Measurements from ENCODE around the gene LHPP. TPM values are rescaled to one million over a fixed set of nuclear protein-coding genes. Genes with fewer than 3 reads are reported as not detected.

The LHPP gene
- total RNA-seq, 4 donors from 2014 or later = 12.3 to 25.0 (median 16.2) TPM

DNA sequence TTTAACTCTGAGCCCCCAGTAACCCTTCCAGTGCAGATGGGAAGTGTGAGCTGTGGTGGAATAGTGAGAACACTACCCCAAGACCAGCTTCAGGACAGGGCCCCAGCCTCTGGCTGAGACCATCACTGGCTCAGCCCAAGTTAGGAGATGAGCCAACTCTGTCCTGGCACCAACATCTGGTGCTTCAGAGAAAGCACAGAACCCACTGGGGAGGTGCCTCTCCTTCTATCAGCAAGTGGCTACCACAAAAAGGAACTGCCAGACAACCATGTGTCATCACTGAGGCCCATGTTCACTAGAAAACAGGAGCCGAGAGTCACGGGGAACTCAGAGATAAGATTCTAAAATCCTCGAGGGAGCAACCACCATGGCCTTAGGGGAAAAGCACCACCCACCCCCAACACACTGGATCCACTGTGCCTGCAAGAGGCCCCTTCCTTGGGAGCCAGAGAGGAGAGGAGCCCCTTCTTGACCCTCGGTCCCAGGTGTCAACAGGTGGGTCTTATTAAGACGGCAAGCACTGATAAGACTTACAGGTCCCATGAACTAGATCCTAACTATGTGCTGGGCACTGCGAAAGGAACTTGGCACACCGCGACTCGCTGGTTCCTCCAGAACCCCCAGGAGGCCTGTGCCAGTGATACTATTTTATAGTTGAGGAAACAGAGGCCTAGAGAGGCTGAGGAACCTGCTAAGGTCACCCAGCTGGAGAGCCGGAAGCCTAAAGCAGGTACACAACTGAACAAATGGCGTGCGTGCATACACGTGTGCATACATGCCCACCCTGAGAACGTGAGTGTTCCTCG is 179.9 kb downstream of the LHPP start:
- H3K9me3 ChIP-seq = no peaks in the 10 kb centered on the region
- H3K36me3 ChIP-seq = peaks cover 0 to 2% of the 10 kb centered on the region in 2 donors
- H3K4me3 ChIP-seq = no peak overlapping the region
- 59 to 61% methylated on average over 6 to 14 of the region's 15 CpGs for WGBS, 2 donors (ENCODE audit: low coverage in 1 of 2)
- H3K4me1 ChIP-seq = peaks cover 0 to 71% (median 28%) of the 10 kb centered on the region in 3 donors
- ATAC-seq = peak; percentile 57
- H3K27ac ChIP-seq = peak overlapping the region in 3 of 4 donors; percentile 64 to 69 (median 65)
- TF ChIP-seq POLR2A (IDR thresholded peaks at IDR 0.05) (no peak), POLR2AphosphoS5 (IDR thresholded peaks at IDR 0.05) (peak; percentile 9)
- H3K27me3 ChIP-seq = no peaks in the 10 kb centered on the region

DNA sequence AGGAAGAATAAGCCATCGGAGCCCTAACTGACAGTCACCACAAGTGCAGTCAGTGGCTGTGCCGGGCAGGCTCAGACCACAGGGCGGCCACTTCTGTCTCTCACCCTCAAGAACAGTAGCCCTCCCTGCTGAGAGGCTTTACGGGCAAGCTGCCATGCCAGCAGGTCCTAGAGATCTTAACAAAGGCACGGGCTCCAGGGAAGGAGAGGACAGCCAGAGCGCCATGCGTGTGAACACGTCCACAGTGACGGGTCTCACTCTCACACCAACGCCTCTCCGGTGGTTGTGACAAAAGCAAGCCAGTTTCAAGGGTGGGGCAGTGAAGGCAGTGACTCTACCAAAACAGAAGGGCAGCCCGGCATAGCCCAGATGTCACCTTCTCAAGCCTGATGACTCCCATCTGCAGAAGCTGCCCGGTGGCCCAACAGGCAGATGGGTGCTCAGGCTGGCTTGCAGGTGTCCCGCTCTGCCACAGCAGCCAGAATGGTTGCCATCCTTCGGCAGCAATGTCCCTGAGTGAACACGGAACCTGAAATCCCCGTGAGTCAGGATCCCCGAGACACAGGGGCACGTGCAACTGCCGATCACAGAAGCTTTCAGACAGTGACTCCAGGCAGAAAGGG is 180.6 kb downstream of the LHPP start:
- no peak for ATAC-seq
- WGBS, 2 donors (ENCODE audit: low coverage in 1 of 2) = no CpG with 5 or more reads among the region's 20 CpGs
- H3K4me3 ChIP-seq = no peak overlapping the region
- H3K36me3 ChIP-seq = no peaks in the 10 kb centered on the region
- TF ChIP-seq, protein P1, sequence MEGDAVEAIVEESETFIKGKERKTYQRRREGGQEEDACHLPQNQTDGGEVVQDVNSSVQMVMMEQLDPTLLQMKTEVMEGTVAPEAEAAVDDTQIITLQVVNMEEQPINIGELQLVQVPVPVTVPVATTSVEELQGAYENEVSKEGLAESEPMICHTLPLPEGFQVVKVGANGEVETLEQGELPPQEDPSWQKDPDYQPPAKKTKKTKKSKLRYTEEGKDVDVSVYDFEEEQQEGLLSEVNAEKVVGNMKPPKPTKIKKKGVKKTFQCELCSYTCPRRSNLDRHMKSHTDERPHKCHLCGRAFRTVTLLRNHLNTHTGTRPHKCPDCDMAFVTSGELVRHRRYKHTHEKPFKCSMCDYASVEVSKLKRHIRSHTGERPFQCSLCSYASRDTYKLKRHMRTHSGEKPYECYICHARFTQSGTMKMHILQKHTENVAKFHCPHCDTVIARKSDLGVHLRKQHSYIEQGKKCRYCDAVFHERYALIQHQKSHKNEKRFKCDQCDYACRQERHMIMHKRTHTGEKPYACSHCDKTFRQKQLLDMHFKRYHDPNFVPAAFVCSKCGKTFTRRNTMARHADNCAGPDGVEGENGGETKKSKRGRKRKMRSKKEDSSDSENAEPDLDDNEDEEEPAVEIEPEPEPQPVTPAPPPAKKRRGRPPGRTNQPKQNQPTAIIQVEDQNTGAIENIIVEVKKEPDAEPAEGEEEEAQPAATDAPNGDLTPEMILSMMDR (IDR thresholded peaks at IDR 0.05) = no peak
- no peak for TF ChIP-seq POLR2A (IDR thresholded peaks at IDR 0.05)
- TF ChIP-seq EP300 (IDR thresholded peaks at IDR 0.05) = no peak
- TF ChIP-seq POLR2AphosphoS5 (IDR thresholded peaks at IDR 0.05) = no peak
- peak overlapping the region in 3 of 4 donors; percentile 42 to 69 (median 65) for H3K27ac ChIP-seq
- H3K4me1 ChIP-seq = peaks cover 0 to 78% (median 32%) of the 10 kb centered on the region in 3 donors
- H3K9me3 ChIP-seq = no peaks in the 10 kb centered on the region
- H3K27me3 ChIP-seq = no peaks in the 10 kb centered on the region

DNA sequence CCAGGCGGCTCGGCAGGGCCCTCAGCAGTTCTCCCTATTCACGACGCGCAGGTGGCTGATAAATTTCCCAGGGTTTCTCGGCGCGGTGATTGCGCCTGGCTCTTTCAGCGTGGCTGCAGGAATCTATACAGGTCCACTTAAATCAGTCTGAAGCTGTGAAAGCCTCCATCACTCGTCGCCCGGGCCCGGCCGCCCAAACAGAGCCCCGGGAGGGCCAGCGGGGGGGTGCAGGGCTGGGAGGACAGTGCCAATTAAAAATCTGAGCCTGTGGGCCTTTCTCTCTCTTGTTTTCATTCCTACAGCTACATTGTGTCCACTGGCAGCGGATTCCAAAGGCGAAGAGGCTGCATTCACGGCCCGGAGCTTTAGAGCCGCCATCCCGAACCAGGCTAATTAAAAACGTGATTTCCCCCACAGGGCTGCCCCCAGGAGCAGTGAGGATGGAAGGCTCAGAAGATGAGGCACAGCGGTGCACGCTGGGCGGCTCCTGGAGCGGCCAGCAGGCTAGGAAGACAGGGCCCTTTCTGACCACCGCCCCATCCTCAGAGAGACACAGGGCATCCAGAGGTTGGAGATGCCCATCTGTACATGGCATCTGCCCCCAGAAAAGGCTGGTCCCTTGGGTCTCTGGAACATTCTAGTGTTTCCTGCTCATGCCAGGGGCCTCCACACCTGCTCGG is 181.8 kb downstream of the LHPP start:
- Histone ChIP-seq H3K27ac (no peak overlapping the region), H3K4me1 (peaks cover 0 to 91% (median 44%) of the 10 kb centered on the region in 3 donors)

DNA sequence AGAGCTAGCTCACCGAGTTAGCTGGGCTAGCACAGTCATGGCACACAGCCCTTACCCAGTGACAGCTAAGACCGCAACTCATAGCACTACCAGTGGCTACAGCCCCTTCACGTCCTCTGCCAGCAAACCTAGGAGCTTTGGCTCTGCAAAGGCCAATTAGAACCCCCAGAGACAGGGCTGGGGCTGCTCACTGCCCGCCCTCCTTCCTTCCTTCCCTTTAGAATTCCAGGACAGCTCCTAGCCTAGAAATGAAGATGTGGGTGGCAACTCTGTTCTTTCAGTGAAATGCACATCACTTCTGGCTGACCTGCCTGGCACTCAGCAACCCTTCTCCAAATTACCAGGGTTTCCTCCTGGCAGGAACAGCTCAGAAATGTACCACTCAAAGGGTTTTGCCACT is 182.6 kb downstream of the LHPP start:
- no peaks in the 10 kb centered on the region for H3K27me3 ChIP-seq
- no peaks in the 10 kb centered on the region for H3K36me3 ChIP-seq
- peaks cover 0 to 94% (median 52%) of the 10 kb centered on the region in 3 donors for H3K4me1 ChIP-seq
- no peak for TF ChIP-seq POLR2AphosphoS5 (IDR thresholded peaks at IDR 0.05)
- TF ChIP-seq POLR2A (IDR thresholded peaks at IDR 0.05) = no peak
- no peak for TF ChIP-seq EP300 (IDR thresholded peaks at IDR 0.05)
- TF ChIP-seq, protein P1 (IDR thresholded peaks at IDR 0.05) = no peak
- 93% methylated on average over 2 of the region's 4 CpGs; no CpG with 5 or more reads in 1 of the 2 donors for WGBS, 2 donors (ENCODE audit: low coverage in 1 of 2)
- H3K4me3 ChIP-seq = no peak overlapping the region
- peak overlapping the region in 1 of 4 donors; percentile 7 for H3K27ac ChIP-seq
- no peaks in the 10 kb centered on the region for H3K9me3 ChIP-seq
- no peak for ATAC-seq

More for the DNA sequence above, 181.8 kb downstream of the LHPP start:
- no peaks in the 10 kb centered on the region for H3K9me3 ChIP-seq
- H3K36me3 ChIP-seq = no peaks in the 10 kb centered on the region
- no peak for TF ChIP-seq POLR2AphosphoS5 (IDR thresholded peaks at IDR 0.05)
- TF ChIP-seq POLR2A (IDR thresholded peaks at IDR 0.05) = no peak
- TF ChIP-seq, protein P1 (IDR thresholded peaks at IDR 0.05) = no peak
- no peak for TF ChIP-seq EP300 (IDR thresholded peaks at IDR 0.05)
- H3K27me3 ChIP-seq = no peaks in the 10 kb centered on the region
- H3K4me3 ChIP-seq = no peak overlapping the region
- ATAC-seq = no peak
- WGBS, 2 donors (ENCODE audit: low coverage in 1 of 2) = 91 to 95% methylated on average over 5 to 7 of the region's 30 CpGs

DNA sequence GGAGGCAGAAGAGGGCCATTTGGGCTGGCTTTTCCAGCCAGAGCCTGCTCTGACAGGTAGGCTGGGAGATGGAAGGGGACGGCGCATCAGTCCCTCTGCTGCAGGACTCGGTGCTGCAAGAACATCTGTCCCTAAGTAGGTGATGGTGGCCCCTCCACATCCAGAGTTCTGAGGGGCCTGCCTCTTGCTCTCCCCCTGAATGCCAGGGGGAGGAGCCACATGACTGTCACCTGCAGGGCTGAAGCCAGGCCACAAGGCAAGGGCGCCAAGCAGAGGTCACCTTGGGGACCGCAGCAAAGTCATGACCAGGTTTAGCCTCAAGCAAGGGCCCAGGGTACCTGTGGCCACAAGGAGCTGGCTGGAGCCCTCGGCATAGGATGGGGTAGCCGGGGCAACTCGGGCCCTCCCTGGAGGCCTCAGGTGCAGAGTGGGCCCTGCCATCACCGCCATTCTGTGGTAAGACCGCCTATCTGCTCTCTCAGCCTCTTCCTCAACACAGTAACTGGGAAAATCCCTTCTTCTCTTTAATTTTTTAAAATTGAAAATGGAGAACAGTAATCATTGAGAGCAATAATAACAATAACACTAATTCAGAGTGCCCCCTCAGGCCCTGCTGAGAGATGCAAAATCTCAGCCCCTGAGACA is 183.3 kb downstream of the LHPP start:
- no peak for ATAC-seq
- H3K4me3 ChIP-seq = no peak overlapping the region
- H3K9me3 ChIP-seq = no peaks in the 10 kb centered on the region
- 96% methylated on average over 5 of the region's 10 CpGs; no CpG with 5 or more reads in 1 of the 2 donors for WGBS, 2 donors (ENCODE audit: low coverage in 1 of 2)
- peaks cover 0 to 98% (median 55%) of the 10 kb centered on the region in 3 donors for H3K4me1 ChIP-seq
- H3K27ac ChIP-seq = peak overlapping the region in 1 of 4 donors; percentile 72
- TF ChIP-seq, protein P1 (IDR thresholded peaks at IDR 0.05) = no peak
- no peaks in the 10 kb centered on the region for H3K36me3 ChIP-seq
- H3K27me3 ChIP-seq = no peaks in the 10 kb centered on the region
